ENCODE results near the gene C2CD4D. TPM values are rescaled to one million over a fixed set of nuclear protein-coding genes. Genes with fewer than 3 reads are reported as not detected.
A peak's percentile ranks its signal among the peaks of the same experiment; 100 is the strongest.

C2CD4D gene
- total and polyA plus RNA-seq, 7 experiments from 2014 or later = 0.18 to 0.87 (median 0.34) TPM; not detected in 4

DNA sequence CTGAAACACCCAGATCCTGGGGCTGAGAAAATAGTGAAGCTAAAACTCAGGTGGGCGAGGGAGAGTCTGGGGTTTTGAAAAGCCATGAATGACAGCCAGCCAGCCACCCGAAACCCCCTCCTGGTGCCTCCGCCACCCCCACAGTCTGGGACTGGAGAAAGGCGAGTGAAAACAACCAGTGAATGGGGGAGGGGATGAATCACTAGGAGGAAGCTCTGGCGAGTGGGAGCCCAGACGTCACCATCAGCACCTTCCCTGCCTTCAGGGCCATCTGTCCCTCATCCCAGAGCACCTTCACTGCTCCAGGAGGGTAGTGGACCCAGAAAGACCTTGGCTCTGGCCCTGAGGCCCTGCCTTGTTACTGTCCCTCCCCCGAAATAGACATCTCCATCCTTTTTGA is 17.2 kb downstream of the C2CD4D start:
- Histone ChIP-seq H3K4me1 (ENCODE audit: control insufficient read depth in 2 of 2, insufficient read depth in 2 of 2, low read length in 2 of 2) (peaks cover 24 to 27% of the 10 kb centered on the region in 2 donors), H3K27ac (ENCODE audit: low read depth, low read length) (no peak overlapping the region), H3K27me3 (ENCODE audit: control insufficient read depth in 2 of 2, insufficient read depth in 2 of 2, low read length in 2 of 2) (no peaks in the 10 kb centered on the region), H3K4me3 (ENCODE audit: low read length) (no peak overlapping the region), H3K36me3 (ENCODE audit: control insufficient read depth in 2 of 3, insufficient read depth in 3 of 3, low read length in 3 of 3) (no peaks in the 10 kb centered on the region), H3K9me3 (ENCODE audit: control insufficient read depth in 2 of 3, low read length in 3 of 3) (no peaks in the 10 kb centered on the region)
- no peak overlapping the region for H3K4me3 Mint-ChIP-seq
- no peaks in the 10 kb centered on the region for H3K9me3 Mint-ChIP-seq
- POLR2A ChIA-PET = no interaction called here
- H3K27ac Mint-ChIP-seq = peak overlapping the region in 1 of 9 donors; percentile 48
- peak in 1 of 9 donors; percentile 69 for DNase-seq
- peaks cover 4 to 49% (median 31%) of the 10 kb centered on the region in 7 donors for H3K4me1 Mint-ChIP-seq
- no peaks in the 10 kb centered on the region for H3K36me3 Mint-ChIP-seq
- CTCF ChIA-PET = interaction anchor here (1.0 kb wide), 1 partner anchor 21 kb away, joined by 3 read pairs; no protein-coding TSS in a partner anchor
- no peaks in the 10 kb centered on the region for H3K27me3 Mint-ChIP-seq
- intact Hi-C loops (cut with micrococcal nuclease) = no loop called here
- no peak for ATAC-seq

DNA sequence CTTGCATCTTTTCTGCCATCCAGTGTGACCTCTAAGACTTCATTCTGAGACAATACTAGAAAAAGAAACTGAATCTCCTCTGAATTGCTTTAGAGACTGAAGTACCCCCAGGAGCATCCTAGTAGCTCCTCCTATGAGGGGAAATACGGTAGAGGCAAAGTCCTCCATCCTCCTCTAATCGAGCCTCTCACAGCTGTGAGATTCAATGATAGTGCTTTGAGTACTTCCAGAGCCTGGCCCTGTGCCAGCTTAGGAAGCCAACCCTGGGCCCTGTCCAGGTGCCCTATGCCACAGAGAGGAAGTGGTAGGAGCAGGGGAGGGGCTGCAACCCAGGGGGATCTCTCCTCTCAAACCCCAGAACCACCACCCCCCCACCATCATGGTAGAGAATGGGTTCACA is 18.7 kb downstream of the C2CD4D start:
- Mint-ChIP-seq H3K9me3 (no peaks in the 10 kb centered on the region), H3K36me3 (no peaks in the 10 kb centered on the region), H3K27ac (peak overlapping the region in 4 of 9 donors; percentile 22 to 26 (median 24)), H3K4me1 (peaks cover 15 to 57% (median 36%) of the 10 kb centered on the region in 7 donors), H3K4me3 (no peak overlapping the region), H3K27me3 (no peaks in the 10 kb centered on the region)
- Histone ChIP-seq H3K36me3 (ENCODE audit: control insufficient read depth in 2 of 3, insufficient read depth in 3 of 3, low read length in 3 of 3) (no peaks in the 10 kb centered on the region), H3K4me3 (ENCODE audit: low read length) (no peak overlapping the region), H3K4me1 (ENCODE audit: control insufficient read depth in 2 of 2, insufficient read depth in 2 of 2, low read length in 2 of 2) (peaks cover 21 to 32% of the 10 kb centered on the region in 2 donors), H3K27ac (ENCODE audit: low read depth, low read length) (no peak overlapping the region), H3K9me3 (ENCODE audit: control insufficient read depth in 2 of 3, low read length in 3 of 3) (no peaks in the 10 kb centered on the region), H3K27me3 (ENCODE audit: control insufficient read depth in 2 of 2, insufficient read depth in 2 of 2, low read length in 2 of 2) (no peaks in the 10 kb centered on the region)
- intact Hi-C loops (cut with micrococcal nuclease) = no loop called here
- ChIA-PET CTCF (interaction anchor here (0.6 kb wide), 1 partner anchor 211 kb away, joined by 3 read pairs; no protein-coding TSS in a partner anchor), POLR2A (interaction anchor here (1.6 kb wide), 1 partner anchor 18 kb away, joined by 4 read pairs; no protein-coding TSS in a partner anchor)
- DNase-seq (no peak), ATAC-seq (peak; percentile 17)

- H3K9me3 Mint-ChIP-seq = no peaks in the 10 kb centered on the region
- no peaks in the 10 kb centered on the region for H3K9me3 ChIP-seq (ENCODE audit: control insufficient read depth in 2 of 3, low read length in 3 of 3)
- ChIA-PET POLR2A (interaction anchor here (1.6 kb wide), 1 partner anchor 18 kb away, joined by 4 read pairs; no protein-coding TSS in a partner anchor), CTCF (interaction anchor here (0.6 to 0.8 kb wide), 2 partner anchors 91 to 210 kb away, joined by 3 read pairs; no protein-coding TSS in a partner anchor)
- no peaks in the 10 kb centered on the region for H3K27me3 Mint-ChIP-seq
- DNase-seq (no peak), ATAC-seq (no peak)
- intact Hi-C loops (cut with micrococcal nuclease) = no loop called here
- peaks cover 21 to 65% (median 39%) of the 10 kb centered on the region in 7 donors for H3K4me1 Mint-ChIP-seq
- peak overlapping the region in 4 of 9 donors; percentile 8 to 25 (median 20) for H3K27ac Mint-ChIP-seq
- no peak overlapping the region for H3K27ac ChIP-seq (ENCODE audit: low read depth, low read length)
- H3K27me3 ChIP-seq (ENCODE audit: control insufficient read depth in 2 of 2, insufficient read depth in 2 of 2, low read length in 2 of 2) = no peaks in the 10 kb centered on the region
- no peaks in the 10 kb centered on the region for H3K36me3 ChIP-seq (ENCODE audit: control insufficient read depth in 2 of 3, insufficient read depth in 3 of 3, low read length in 3 of 3)
- H3K36me3 Mint-ChIP-seq = no peaks in the 10 kb centered on the region
- H3K4me1 ChIP-seq (ENCODE audit: control insufficient read depth in 2 of 2, insufficient read depth in 2 of 2, low read length in 2 of 2) = peaks cover 26 to 40% of the 10 kb centered on the region in 2 donors
- no peak overlapping the region for H3K4me3 ChIP-seq (ENCODE audit: low read length)
- no peak overlapping the region for H3K4me3 Mint-ChIP-seq
These were observed 19.5 kb downstream of the C2CD4D start for GRCh38 chr1:151819976-151820623.

GRCh38 chr1:151819227-151819835 is 20.3 kb downstream of the C2CD4D start:
- no peak overlapping the region for H3K4me3 ChIP-seq (ENCODE audit: low read length)
- H3K9me3 ChIP-seq (ENCODE audit: control insufficient read depth in 2 of 3, low read length in 3 of 3) = no peaks in the 10 kb centered on the region
- Mint-ChIP-seq H3K4me1 (peaks cover 21 to 63% (median 40%) of the 10 kb centered on the region in 7 donors), H3K36me3 (no peaks in the 10 kb centered on the region), H3K27me3 (no peaks in the 10 kb centered on the region), H3K27ac (peak overlapping the region in 3 of 9 donors; percentile 8 to 25 (median 17)), H3K4me3 (no peak overlapping the region), H3K9me3 (no peaks in the 10 kb centered on the region)
- ATAC-seq (no peak), DNase-seq (no peak)
- POLR2A ChIA-PET = interaction anchor here (1.6 kb wide), 1 partner anchor 17 kb away, joined by 4 read pairs; no protein-coding TSS in a partner anchor
- no peaks in the 10 kb centered on the region for H3K27me3 ChIP-seq (ENCODE audit: control insufficient read depth in 2 of 2, insufficient read depth in 2 of 2, low read length in 2 of 2)
- CTCF ChIA-PET = interaction anchor here (0.8 kb wide), 1 partner anchor 92 kb away, joined by 3 read pairs; no protein-coding TSS in a partner anchor
- intact Hi-C loops (cut with micrococcal nuclease) = no loop called here
- H3K27ac ChIP-seq (ENCODE audit: low read depth, low read length) = no peak overlapping the region
- no peaks in the 10 kb centered on the region for H3K36me3 ChIP-seq (ENCODE audit: control insufficient read depth in 2 of 3, insufficient read depth in 3 of 3, low read length in 3 of 3)
- peaks cover 27 to 47% of the 10 kb centered on the region in 2 donors for H3K4me1 ChIP-seq (ENCODE audit: control insufficient read depth in 2 of 2, insufficient read depth in 2 of 2, low read length in 2 of 2)

DNA sequence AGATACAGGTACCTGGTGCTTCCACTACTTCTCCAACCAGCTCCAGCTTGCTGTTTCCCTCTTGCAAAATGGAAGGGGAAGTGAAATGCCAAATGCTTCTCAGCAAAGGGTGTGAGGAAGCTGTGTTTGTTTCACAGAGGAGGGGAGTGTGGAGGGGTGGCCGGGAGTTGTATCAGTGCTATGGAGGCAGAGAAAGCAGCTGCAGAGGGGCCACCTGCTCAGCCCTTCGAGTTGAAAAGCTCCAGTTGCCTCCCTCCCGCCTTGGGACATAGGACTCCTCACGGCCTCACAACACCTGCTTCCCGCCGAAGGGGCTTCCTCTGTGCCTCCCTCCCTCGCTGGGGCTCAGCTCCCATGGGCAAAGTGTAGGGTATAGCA is 22.3 kb downstream of the C2CD4D start:
- Mint-ChIP-seq H3K36me3 (no peaks in the 10 kb centered on the region), H3K9me3 (no peaks in the 10 kb centered on the region), H3K4me3 (no peak overlapping the region), H3K27me3 (no peaks in the 10 kb centered on the region), H3K27ac (peak overlapping the region in 1 of 9 donors; percentile 76), H3K4me1 (peaks cover 21 to 59% (median 44%) of the 10 kb centered on the region in 7 donors)
- DNase-seq (no peak), ATAC-seq (no peak)
- Histone ChIP-seq H3K36me3 (ENCODE audit: control insufficient read depth in 2 of 3, insufficient read depth in 3 of 3, low read length in 3 of 3) (no peaks in the 10 kb centered on the region), H3K27me3 (ENCODE audit: control insufficient read depth in 2 of 2, insufficient read depth in 2 of 2, low read length in 2 of 2) (no peaks in the 10 kb centered on the region), H3K9me3 (ENCODE audit: control insufficient read depth in 2 of 3, low read length in 3 of 3) (no peaks in the 10 kb centered on the region), H3K4me1 (ENCODE audit: control insufficient read depth in 2 of 2, insufficient read depth in 2 of 2, low read length in 2 of 2) (peaks cover 27 to 51% of the 10 kb centered on the region in 2 donors), H3K4me3 (ENCODE audit: low read length) (no peak overlapping the region), H3K27ac (ENCODE audit: low read depth, low read length) (no peak overlapping the region)
- intact Hi-C loops (cut with micrococcal nuclease) = no loop called here
- ChIA-PET POLR2A (no interaction called here), CTCF (no interaction called here)

- no peaks in the 10 kb centered on the region for H3K27me3 Mint-ChIP-seq
- H3K36me3 Mint-ChIP-seq = no peaks in the 10 kb centered on the region
- H3K27ac Mint-ChIP-seq = peak overlapping the region in 5 of 9 donors; percentile 22 to 76 (median 68)
- ATAC-seq (no peak), DNase-seq (no peak)
- no peak overlapping the region for H3K4me3 ChIP-seq (ENCODE audit: low read length)
- H3K36me3 ChIP-seq (ENCODE audit: control insufficient read depth in 2 of 3, insufficient read depth in 3 of 3, low read length in 3 of 3) = no peaks in the 10 kb centered on the region
- H3K27me3 ChIP-seq (ENCODE audit: control insufficient read depth in 2 of 2, insufficient read depth in 2 of 2, low read length in 2 of 2) = no peaks in the 10 kb centered on the region
- no peaks in the 10 kb centered on the region for H3K9me3 Mint-ChIP-seq
- CTCF ChIA-PET = no interaction called here
- peaks cover 27 to 50% of the 10 kb centered on the region in 2 donors for H3K4me1 ChIP-seq (ENCODE audit: control insufficient read depth in 2 of 2, insufficient read depth in 2 of 2, low read length in 2 of 2)
- H3K4me1 Mint-ChIP-seq = peaks cover 21 to 55% (median 43%) of the 10 kb centered on the region in 7 donors
- peak overlapping the region in 1 of 10 donors; percentile 63 for H3K4me3 Mint-ChIP-seq
- H3K27ac ChIP-seq (ENCODE audit: low read depth, low read length) = no peak overlapping the region
- no peaks in the 10 kb centered on the region for H3K9me3 ChIP-seq (ENCODE audit: control insufficient read depth in 2 of 3, low read length in 3 of 3)
- intact Hi-C loops (cut with micrococcal nuclease) = no loop called here
- POLR2A ChIA-PET = interaction anchor here (0.6 kb wide), 1 partner anchor 34 kb away, joined by 4 read pairs; no protein-coding TSS in a partner anchor
These were observed 22.9 kb downstream of the C2CD4D start for GRCh38 chr1:151816548-151817352.
